Activated T-cell treated with anti-CD3 and anti-CD28 coated beads for 4 hours (primary cell): ENCODE measurements around the gene CDRT15.
"Not testable (repeated sequence)": the region's sequence is repeated elsewhere in the genome, so short reads cannot be mapped to it uniquely, and the experiment has no call there.

Experiments
- DNase-seq: peaks from one replicate; pipeline ENCODE4 v3.0.0-alpha.2; 2020

The CDRT15 gene

GRCh38 chr17:14205992-14206461, 30.6 kb downstream of the CDRT15 start:
- peak; percentile 49 for DNase-seq

DNA sequence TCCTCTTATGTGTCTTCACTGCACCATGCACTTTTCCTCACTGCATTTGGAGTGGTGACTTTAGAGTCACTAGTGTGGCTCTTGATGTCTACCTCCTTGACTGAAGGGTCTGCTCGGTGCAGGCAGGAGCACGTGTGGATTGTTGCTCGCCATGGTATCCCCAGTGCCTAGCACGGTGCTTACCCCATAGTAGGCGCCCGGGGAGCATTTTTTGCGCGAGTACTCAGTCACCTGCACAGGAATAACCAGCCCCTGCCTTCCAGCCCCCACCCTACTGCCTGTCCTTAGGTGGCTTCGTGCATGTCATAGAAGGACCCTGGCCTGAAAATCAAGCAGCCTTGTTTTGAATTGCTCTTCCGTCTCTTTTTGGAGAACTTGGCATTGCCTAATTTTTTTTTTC, 31.3 kb downstream of the CDRT15 start:
- DNase-seq = no peak

- no peak for DNase-seq
Measured at GRCh38 chr17:14204546-14204945, 32.1 kb downstream of the CDRT15 start.

DNA sequence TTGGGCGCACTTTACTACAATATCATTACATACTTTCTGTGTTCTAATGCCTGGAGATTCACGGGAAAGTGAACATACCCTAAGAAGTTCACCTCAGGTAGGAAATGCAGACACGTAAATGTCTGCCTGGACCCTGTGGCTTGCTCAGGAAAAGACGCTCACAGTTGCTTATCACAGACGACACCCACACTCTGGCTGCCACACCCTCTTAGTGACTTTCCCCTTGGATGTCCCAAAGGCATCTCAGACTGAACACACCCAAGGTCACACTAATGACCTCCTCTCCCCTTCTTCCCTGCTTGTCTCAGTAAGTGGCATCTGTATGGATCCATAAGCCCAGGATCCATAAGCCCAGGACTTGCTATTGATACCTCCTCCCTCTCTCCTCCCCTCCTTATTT, 32.6 kb downstream of the CDRT15 start:
- no peak for DNase-seq

GRCh38 chr17:14203388-14203787, 33.3 kb downstream of the CDRT15 start:
- DNase-seq = no peak

DNA sequence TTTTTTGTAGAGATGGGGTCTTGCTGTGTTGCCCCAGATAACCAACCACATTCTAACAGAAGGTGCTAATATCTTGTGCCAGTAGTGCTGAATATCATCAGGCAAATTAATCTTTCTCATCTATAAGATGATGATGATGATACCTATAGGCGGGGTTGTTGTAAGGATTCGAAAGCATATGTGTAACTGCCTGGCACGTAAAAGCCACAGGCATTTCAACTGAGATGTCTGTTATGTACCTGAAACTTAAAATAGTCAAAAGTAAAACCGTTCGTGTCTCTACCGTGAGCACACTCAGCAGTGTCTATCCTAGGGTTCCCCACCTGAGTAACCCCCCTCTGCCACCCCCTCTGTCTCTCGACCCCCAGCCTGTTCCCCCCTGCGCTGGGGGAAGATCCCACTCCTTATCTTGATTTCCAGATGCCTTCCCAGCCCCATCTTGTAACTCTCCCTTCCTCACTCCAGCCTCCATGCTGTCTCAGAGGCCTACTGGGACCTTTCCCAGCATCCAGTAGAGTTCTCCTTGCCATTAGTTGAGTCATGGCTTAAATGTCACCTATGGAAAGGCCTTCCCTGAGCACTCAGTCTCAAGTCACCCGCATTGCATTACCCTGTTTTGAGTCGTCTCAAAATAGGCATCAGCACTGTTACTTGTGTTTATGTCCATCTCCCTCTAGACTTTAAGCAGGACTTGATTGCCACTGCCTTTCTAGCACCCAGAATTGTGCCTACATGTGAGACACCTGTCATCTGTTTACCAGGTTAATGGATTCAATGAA, 34.1 kb downstream of the CDRT15 start:
- DNase-seq = no peak

- no peak for DNase-seq
Measured at GRCh38 chr17:14201988-14202380, 34.7 kb downstream of the CDRT15 start.

- DNase-seq = peak; percentile 31
Measured at GRCh38 chr17:14201021-14201987, 35.4 kb downstream of the CDRT15 start.

GRCh38 chr17:14200354-14200753, 36.3 kb downstream of the CDRT15 start:
- DNase-seq = no peak

DNA sequence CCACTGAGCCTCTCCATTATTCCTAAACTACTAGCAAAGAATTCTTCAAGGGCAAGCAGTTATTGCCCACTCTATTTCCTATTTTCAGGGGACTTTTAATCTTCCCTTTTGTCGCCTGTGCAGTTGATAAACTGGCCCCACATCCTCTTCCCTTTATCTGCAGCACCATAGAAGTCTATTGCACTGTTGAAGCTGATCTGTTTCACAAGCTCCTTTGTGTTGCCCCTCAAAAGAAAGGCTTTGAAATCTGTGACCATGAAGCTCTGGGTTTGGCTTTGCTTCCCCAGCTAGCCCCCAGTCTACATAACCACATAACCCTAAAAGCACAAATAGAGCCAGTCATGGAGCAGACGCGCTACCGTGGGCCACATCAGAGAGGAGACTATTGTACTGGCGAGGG, 37.1 kb downstream of the CDRT15 start:
- DNase-seq = no peak

DNA sequence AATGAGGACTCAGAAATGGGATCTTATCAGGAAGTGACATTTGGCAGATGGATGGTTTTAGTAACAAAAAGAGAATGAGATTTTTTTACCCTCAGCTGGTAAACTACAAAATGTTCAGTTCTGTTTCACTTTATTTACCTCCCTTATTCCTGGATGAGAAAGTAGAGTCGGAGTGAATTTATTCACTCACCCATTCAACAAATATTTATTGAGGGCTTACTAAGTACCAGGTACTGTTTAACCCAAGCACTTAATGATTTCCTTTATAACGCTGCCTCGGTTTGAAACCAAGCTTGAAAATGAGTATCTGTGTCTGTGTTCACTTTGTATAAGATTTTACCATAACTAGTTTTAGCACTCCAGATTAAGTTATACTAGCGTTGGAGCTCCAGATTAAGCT, 38.1 kb downstream of the CDRT15 start:
- no peak for DNase-seq

DNA sequence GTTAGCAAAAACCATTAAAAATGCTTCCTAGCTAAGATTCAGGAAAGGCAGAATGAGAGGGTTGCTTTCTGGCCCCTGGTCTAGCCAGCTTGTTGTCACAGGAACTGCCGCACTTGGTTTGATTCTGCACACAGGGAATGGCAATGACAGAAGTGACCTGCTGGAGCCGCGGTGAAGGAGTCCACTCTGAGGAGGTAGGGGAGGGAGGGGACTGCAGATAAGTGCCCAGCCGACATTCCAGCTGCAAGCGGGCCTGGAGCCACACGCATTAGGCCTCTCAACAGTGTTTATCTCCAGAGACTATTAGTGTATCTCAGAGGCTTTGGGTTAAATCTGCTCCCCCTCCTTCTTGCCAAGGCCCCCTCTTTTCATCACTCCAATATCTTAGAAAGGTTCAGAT, 38.6 kb downstream of the CDRT15 start:
- no peak for DNase-seq

DNA sequence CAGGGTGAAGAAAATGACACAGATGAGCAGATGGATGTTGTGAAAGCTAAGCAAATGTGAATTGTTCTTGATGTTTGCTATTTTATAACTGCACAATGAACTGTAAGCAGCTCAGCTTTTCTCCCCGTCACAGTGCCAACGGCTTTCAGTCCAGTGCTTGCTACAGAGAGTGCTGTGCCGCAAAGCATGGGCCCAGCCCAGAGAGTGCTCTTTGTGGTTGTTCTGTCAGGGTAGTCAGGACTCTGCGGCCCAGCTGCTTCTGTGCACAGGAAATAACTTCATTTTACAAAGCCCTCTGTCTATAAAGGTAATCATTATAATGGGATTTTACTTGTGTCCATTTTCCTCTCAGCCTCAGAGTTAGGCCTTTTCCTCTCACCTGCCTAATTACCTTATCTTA, 39.1 kb downstream of the CDRT15 start:
- no peak for DNase-seq

- no peak for DNase-seq
Measured at GRCh38 chr17:14197057-14197456, 39.6 kb downstream of the CDRT15 start.

DNA sequence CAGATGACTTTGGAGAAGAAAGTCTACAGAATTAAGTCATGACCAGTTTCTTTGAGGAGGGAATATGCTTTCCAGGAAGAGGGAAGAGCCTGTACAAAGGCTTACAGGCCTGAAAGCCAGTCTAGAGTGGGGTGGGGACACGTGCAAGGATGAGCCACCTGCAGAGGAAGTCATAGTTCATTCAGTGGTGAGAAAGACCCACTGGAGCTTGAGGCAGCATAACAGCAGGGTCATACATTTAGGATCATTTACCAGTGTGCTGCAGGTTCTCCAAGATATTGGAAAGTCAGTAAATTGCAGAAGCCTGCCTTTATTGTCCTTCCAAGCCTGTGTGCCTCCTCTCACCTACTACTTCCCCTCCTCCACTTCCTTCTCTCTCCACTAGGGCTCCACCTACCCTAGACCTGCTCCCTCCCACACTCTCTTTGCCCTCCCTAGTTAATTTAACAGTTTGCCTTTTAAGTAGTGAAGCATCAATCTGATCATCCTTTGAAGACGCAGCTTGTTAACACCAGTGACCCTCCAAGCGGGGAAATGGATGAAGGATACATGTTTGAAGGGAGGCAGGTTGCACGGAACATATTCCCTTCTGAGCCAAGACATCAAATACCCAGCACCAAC, 40.2 kb downstream of the CDRT15 start:
- no peak for DNase-seq

DNA sequence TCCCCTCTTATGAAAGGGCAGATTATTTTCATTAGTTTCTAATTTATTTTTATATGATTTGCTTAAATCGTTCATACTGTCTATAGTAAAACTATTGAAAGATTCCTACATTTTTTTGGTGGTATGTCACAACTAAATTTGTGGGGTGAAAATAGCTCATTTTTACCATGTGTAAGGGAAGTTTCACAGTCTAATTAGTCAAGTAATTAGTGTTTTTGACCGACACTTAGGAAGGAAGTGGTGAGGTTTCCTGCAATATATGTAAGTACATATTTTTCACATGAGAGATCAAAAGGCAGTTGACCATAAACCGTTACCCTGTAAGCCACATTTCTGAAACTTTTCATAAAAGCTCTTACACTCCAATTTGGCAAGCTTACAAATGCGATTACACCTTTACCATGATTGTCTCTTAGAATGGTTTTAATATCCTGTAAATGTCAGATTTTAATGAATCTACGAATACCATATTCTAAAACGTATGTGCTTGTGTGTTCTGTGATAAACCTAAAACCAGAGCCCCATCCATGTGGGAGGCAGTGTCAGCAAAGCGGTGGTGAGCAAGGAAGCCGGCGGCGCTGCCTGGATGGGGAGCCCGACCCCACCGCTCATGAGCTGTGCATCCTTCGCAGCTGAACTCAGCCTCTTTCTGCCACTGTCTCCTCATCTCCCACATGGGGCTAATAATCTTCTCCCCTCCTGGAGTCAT, 43.9 kb downstream of the CDRT15 start:
- not testable (repeated sequence) for DNase-seq

DNA sequence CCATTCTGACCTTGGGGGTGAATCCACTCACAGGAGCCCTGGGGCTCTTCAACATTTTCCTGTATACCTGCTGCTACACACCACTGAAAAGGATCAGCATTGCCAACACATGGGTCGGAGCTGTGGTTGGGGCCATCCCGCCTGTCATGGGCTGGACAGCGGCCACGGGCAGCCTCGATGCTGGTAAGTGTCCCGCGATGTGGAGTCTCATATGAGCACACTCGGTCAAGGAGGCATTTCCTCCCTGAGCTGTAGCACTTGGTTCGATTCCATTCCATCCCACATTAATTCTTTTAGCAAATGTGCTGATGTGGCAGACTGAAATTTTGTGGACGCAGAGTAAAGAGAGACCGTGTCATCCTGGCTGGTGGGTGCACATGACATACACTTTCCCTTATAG, 44.6 kb downstream of the CDRT15 start:
- DNase-seq = not testable (repeated sequence)

DNA sequence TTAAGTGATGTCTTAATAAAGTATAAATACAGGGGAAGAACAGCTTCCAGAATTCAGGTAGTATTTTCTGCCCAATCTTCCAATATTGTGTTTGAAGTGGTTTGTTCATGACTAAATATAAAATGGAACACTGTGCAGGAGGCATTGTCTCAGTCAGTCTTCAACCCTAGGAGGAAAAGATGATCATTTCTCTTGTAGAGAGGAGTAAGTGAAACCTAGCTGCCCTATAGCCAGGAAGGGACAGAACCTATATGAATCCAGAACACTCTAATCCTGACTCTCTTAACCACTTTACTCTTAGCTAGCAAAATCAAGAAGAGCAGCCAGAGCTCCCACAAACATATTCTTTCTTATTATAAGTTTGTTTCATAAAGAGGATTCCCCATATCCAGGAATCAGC, 45.2 kb downstream of the CDRT15 start:
- DNase-seq = not testable (repeated sequence)

DNA sequence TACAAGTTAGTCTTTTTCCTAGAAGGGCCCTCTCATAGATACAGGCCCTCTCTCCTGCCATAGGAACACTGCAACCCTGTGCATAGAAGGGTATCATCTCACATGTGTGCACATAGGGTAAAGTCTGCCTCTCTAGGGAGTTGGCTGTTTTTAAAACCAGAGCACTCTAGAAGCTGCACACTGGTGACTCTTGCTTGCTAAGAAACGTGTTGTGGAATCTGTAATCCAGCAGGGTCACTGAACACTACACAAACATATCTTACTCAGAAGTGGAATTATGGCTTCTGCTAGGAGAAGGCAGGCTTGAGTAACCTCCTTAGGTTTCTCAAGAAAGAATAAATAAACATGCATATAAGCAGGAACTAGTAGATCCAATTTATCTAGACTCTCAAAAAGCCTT, 45.9 kb downstream of the CDRT15 start:
- DNase-seq = not testable (repeated sequence)

- not testable (repeated sequence) for DNase-seq
Measured at GRCh38 chr17:14186443-14186842, 50.2 kb downstream of the CDRT15 start.
